ENCODE measurements around the gene PSEN2.
A peak's percentile ranks its signal among the peaks of the same experiment; 100 is the strongest.
"Not testable (repeated sequence)": the region's sequence is repeated elsewhere in the genome, so short reads cannot be mapped to it uniquely, and the experiment has no call there.

PSEN2 gene

GRCh38 chr1:226870401-226871279 lies at the start of gene PSEN2:
Gene PSEN2, plus strand, starts transcription at chr1:226870616. Its CDS starts 11,292 bp downstream, at chr1:226881908.
- DNase-seq (ENCODE audit: low spot score) (peak; percentile 51), FAIRE-seq (no peak)

GRCh38 chr1:226820941-226821718 lies 49.3 kb upstream of the PSEN2 start:
- DNase-seq (ENCODE audit: low spot score) (peak; percentile 89), FAIRE-seq (peak; percentile 83)

- DNase-seq (ENCODE audit: low spot score) = no peak
- FAIRE-seq = no peak
These were observed 48.7 kb upstream of the PSEN2 start for GRCh38 chr1:226821719-226822085.

DNA sequence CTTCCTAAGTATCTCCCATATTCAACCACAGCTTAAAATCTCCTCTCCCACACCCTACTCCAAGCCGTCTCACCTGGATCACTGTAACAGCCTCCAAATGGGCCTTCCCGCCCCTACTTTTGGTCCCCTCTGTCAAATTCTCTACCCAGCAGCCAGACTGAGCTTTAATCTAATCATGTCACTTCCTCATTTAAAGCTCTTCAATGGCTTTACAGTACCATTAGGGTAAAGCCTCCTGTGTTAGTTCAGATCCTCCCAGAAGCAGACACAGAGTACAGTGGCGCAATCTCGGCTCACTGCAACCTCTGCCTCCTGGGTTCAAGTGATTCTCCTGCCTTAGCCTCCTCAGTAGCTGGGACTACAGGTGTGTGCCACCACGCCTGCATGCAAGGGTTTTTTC lies 46.8 kb upstream of the PSEN2 start:
- DNase-seq (ENCODE audit: low spot score) = no peak
- no peak for FAIRE-seq

DNA sequence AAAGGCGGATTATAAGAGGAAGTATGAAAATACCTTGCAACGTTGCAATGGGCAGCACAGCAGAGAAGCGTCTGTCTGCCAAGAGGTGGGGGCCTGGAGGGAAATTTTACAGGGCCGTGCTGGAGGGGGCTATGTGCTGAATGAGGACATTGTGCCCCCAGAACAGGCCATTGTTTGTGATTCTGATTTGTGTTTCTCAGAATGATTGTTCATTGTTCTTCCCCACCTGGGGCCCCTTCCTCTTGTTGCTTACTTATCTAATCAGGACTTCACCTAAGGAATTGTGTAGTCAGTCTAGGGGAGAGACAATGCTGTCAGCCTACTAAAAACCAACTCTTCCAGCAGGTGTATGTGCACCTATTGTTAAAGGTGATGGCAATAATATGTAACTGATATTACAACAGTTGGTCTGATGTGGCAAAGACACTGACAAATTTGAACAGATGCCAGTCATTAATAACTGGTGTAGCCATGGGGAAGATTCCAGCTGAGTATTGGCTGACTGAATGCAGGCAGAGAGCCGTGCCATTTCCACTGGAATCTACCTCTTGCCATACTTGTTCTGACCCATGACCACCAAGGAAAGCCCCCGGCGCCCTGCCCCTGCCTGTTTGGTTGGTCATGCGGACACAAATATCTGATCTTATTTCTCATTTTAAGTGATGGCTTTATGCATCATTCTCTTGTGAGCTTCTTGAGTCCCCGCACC lies 45.2 kb upstream of the PSEN2 start:
- no peak for DNase-seq (ENCODE audit: low spot score)
- no peak for FAIRE-seq

- no peak for FAIRE-seq
- DNase-seq (ENCODE audit: low spot score) = no peak
These were observed 44.7 kb upstream of the PSEN2 start for GRCh38 chr1:226825746-226826100.

DNA sequence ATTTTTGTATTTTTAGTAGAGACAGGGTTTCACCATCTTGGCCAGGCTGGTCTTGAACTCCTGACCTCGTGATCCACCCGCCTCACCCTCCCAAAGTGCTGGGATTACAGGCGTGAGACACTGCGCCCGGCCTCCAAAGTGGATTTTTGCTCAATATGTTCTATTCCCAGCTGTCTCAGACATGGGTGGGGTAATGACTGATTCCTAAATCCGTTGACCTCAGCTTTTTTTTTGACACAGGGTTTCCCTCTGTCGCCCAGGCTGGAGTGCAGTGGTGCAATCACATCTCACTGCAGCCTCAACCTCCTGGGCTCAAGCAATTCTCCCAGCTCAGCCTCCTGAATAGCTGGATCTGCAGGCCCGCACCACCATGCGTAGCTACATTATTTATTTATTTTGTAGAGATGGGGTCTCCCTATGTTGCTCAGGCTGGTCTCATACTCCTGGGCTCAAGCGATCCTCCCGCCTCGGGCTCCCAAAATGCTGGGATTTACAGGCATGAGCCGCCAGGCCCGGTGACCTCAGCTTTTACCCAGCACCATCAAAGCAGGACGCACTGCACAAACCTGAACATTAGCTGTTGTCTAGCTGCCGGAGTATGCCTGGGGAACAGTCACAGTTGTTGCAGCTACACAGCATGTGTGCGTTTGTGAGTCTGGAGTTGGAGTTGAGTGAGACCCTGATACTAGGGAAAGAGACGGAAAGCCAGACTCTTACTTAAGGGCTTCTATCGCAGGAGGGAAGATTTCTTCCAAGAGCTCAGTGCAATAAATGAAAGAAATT lies 43.7 kb upstream of the PSEN2 start:
- DNase-seq (ENCODE audit: low spot score) (no peak), FAIRE-seq (no peak)

DNA sequence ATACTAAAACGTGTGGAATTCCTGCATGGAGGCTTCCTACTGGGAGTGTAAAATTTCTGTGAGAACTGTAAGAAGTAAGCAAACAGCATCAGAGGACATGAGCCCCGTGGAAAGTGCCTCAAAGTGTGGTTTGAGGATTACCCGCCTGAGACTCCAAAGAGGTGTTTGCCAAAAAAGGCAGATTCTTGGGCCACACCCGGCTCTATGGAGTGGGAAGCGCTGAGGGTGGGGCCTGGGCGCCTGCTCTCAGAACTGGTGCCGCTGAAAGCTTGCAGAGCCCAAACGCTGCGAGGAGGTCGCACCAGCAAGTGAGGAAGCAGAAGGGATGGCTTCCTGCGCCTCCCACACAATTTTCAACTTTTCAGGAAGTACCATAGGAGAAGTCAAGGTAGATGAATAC lies 43.0 kb upstream of the PSEN2 start:
- FAIRE-seq (no peak), DNase-seq (ENCODE audit: low spot score) (no peak)

- DNase-seq (ENCODE audit: low spot score) (peak; percentile 82), FAIRE-seq (no peak)
These were observed 42.4 kb upstream of the PSEN2 start for GRCh38 chr1:226827968-226828513.

DNA sequence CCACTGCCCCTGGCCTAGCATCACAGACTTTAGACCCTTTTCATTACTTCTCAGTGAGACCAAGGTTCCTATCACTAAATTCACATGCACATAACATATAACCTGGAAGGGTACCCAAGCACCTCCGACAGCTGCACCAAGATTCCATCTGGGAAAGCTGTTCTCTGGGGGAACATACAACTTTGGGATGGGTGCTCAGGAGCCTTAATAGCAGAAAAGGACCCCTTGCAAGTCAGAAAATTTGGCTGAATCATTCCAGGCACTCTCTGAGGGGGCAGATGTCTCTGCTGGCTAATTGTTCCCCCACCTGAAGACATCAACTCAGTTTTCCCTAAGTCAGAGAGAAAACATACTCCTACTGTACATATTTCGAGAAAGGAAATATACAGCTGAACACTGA lies 41.3 kb upstream of the PSEN2 start:
- FAIRE-seq (no peak), DNase-seq (ENCODE audit: low spot score) (no peak)

- DNase-seq (ENCODE audit: low spot score) (no peak), FAIRE-seq (no peak)
These were observed 38.5 kb upstream of the PSEN2 start for GRCh38 chr1:226831953-226832352.

GRCh38 chr1:226832613-226833012 lies 37.8 kb upstream of the PSEN2 start:
- FAIRE-seq (no peak), DNase-seq (ENCODE audit: low spot score) (no peak)

DNA sequence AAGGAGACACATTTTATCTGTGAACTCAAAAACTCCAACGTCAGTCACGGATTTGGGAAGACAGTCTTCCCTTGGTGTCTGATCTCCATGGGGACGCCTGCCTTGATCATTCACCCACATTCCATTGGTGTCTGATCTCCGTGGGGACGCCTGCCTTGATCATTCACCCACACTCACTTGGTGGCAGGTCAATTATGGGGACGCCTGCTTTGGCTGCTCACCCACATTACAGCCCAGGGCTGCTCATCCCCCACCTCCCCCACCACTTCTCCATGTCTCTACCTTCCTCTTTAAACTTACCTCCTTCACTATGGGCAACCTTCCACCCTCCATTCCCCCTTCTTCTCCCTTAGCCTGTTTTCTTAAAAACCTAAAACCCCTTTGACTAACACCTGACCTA lies 36.2 kb upstream of the PSEN2 start:
- DNase-seq (ENCODE audit: low spot score); FAIRE-seq: not testable (repeated sequence)

DNA sequence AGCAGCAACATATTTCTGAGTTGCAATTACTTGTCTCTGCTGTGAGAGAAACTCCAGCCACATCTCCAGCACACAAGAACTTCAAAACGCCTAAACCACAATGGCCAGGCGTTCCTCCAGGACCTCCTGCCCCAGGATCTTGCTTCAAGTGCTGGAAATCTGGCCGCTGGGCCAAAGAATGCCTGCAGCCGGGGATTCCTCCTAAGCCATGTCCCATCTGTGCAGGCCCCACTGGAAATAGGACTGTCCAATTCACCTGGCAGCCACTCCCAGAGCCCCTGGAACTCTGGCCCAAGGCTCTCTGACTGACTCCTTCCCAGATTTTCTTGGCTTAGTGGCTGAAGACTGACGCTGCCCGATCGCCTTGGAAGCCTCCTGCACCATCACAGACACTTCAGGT lies 35.0 kb upstream of the PSEN2 start:
- DNase-seq (ENCODE audit: low spot score); FAIRE-seq: not testable (repeated sequence)

GRCh38 chr1:226837966-226838365 lies 32.5 kb upstream of the PSEN2 start:
- not testable (repeated sequence) for DNase-seq (ENCODE audit: low spot score); FAIRE-seq

GRCh38 chr1:226838456-226838855 lies 32.0 kb upstream of the PSEN2 start:
- no peak for DNase-seq (ENCODE audit: low spot score)
- FAIRE-seq = no peak

GRCh38 chr1:226845624-226846023 lies 24.8 kb upstream of the PSEN2 start:
- FAIRE-seq (no peak), DNase-seq (ENCODE audit: low spot score) (no peak)

- no peak for FAIRE-seq
- DNase-seq (ENCODE audit: low spot score) = no peak
These were observed 23.6 kb upstream of the PSEN2 start for GRCh38 chr1:226846786-226847185.

- DNase-seq (ENCODE audit: low spot score) = not testable (repeated sequence)
These were observed 15.9 kb upstream of the PSEN2 start for GRCh38 chr1:226854548-226854947.

GRCh38 chr1:226862890-226863289 lies 7.5 kb upstream of the PSEN2 start:
- FAIRE-seq = no peak
- DNase-seq (ENCODE audit: low spot score) = no peak

More at GRCh38 chr1:226854548-226854947, 15.9 kb upstream of the PSEN2 start:
- FAIRE-seq = not testable (repeated sequence)

DNA sequence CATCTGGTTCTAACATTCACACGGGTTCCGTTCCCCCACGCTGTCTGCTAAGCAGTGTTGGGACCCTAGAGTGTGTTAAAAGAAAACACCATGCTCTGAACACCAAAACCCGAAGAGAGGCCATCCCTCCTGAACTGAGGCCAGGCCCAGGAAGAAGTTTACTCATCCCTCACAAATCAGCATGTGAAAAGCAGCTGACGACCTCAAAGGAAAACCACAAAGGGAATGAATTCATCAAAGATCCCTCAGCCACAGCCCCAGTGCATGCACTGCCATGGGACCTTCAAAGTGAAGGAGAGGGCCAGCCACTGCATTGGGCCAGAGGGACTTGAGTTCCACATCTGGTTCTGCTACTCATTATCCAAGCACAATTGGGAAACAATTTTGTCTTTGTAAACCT lies 7.0 kb upstream of the PSEN2 start:
- peak; percentile 52 for DNase-seq (ENCODE audit: low spot score)
- FAIRE-seq = peak; percentile 61
